Measurements from ENCODE around the gene SLC37A3.
A peak's percentile ranks its signal among the peaks of the same experiment; 100 is the strongest.

Gene SLC37A3

GRCh38 chr7:140403878-140404564, 5.7 kb upstream of the SLC37A3 start, which contains the start of gene RAB19:
Gene RAB19 (plus strand): TSS chr7:140404058. CDS start chr7:140407647, 3,589 bp downstream.
- no peak for DNase-seq (ENCODE audit: low read depth)
- H3K4me3 ChIP-seq (ENCODE audit: low read depth, low read length) = peak within 1 kb of the TSS; percentile 20

- H3K4me3 ChIP-seq (ENCODE audit: low read depth, low read length) = no peak overlapping the region
- DNase-seq (ENCODE audit: low read depth) = peak; percentile 48
Measured at GRCh38 chr7:140402178-140402835, 4.0 kb upstream of the SLC37A3 start.

- no peak overlapping the region for H3K4me3 ChIP-seq (ENCODE audit: low read depth, low read length)
- no peak for DNase-seq (ENCODE audit: low read depth)
Measured at GRCh38 chr7:140400381-140400780, 2.1 kb upstream of the SLC37A3 start.

GRCh38 chr7:140398821-140399220, 491 bp upstream of the SLC37A3 start:
- no peak overlapping the region for H3K4me3 ChIP-seq (ENCODE audit: low read depth, low read length)
- no peak for DNase-seq (ENCODE audit: low read depth)

GRCh38 chr7:140393756-140394306, 4.5 kb downstream of the SLC37A3 start:
- no peak overlapping the region for H3K4me3 ChIP-seq (ENCODE audit: low read depth, low read length)
- DNase-seq (ENCODE audit: low read depth) = no peak

- no peak overlapping the region for H3K4me3 ChIP-seq (ENCODE audit: low read depth, low read length)
- DNase-seq (ENCODE audit: low read depth) = no peak
Measured at GRCh38 chr7:140391634-140392033, 6.7 kb downstream of the SLC37A3 start.

GRCh38 chr7:140390466-140391190, 7.7 kb downstream of the SLC37A3 start:
- no peak overlapping the region for H3K4me3 ChIP-seq (ENCODE audit: low read depth, low read length)
- no peak for DNase-seq (ENCODE audit: low read depth)

- no peak for DNase-seq (ENCODE audit: low read depth)
- no peak overlapping the region for H3K4me3 ChIP-seq (ENCODE audit: low read depth, low read length)
Measured at GRCh38 chr7:140390034-140390433, 8.3 kb downstream of the SLC37A3 start.

- H3K4me3 ChIP-seq (ENCODE audit: low read depth, low read length) = no peak overlapping the region
- DNase-seq (ENCODE audit: low read depth) = no peak
Measured at GRCh38 chr7:140389445-140389844, 8.9 kb downstream of the SLC37A3 start.

GRCh38 chr7:140384894-140385545, 13.3 kb downstream of the SLC37A3 start:
- DNase-seq (ENCODE audit: low read depth) = no peak
- H3K4me3 ChIP-seq (ENCODE audit: low read depth, low read length) = no peak overlapping the region

GRCh38 chr7:140383954-140384713, 14.2 kb downstream of the SLC37A3 start:
- H3K4me3 ChIP-seq (ENCODE audit: low read depth, low read length) = no peak overlapping the region
- no peak for DNase-seq (ENCODE audit: low read depth)

GRCh38 chr7:140375892-140376730, 22.2 kb downstream of the SLC37A3 start:
- no peak overlapping the region for H3K4me3 ChIP-seq (ENCODE audit: low read depth, low read length)
- no peak for DNase-seq (ENCODE audit: low read depth)

- no peak overlapping the region for H3K4me3 ChIP-seq (ENCODE audit: low read depth, low read length)
- DNase-seq (ENCODE audit: low read depth) = no peak
Measured at GRCh38 chr7:140375323-140375722, 23.0 kb downstream of the SLC37A3 start.

GRCh38 chr7:140369294-140369693, 29.0 kb downstream of the SLC37A3 start:
- no peak overlapping the region for H3K4me3 ChIP-seq (ENCODE audit: low read depth, low read length)
- DNase-seq (ENCODE audit: low read depth) = no peak

GRCh38 chr7:140367528-140367927, 30.8 kb downstream of the SLC37A3 start:
- no peak overlapping the region for H3K4me3 ChIP-seq (ENCODE audit: low read depth, low read length)
- DNase-seq (ENCODE audit: low read depth) = no peak

GRCh38 chr7:140364819-140365218, 33.5 kb downstream of the SLC37A3 start:
- DNase-seq (ENCODE audit: low read depth) = no peak
- no peak overlapping the region for H3K4me3 ChIP-seq (ENCODE audit: low read depth, low read length)

- no peak overlapping the region for H3K4me3 ChIP-seq (ENCODE audit: low read depth, low read length)
- DNase-seq (ENCODE audit: low read depth) = no peak
Measured at GRCh38 chr7:140360697-140361229, 37.6 kb downstream of the SLC37A3 start.
